Smooth muscle cell (in vitro differentiated cells): ENCODE measurements around the gene ROR1. TPM values are rescaled to one million over a fixed set of nuclear protein-coding genes. Genes with fewer than 3 reads are reported as not detected.
A peak's percentile ranks its signal among the peaks of the same experiment; 100 is the strongest.

ENCODE experiments used
- DNase-seq: peaks from one replicate; lab custom pipeline; 2025; ENCODE audit not compliant: unreplicated experiment; lab: John Stamatoyannopoulos, UW
- H2AFZ ChIP-seq: fragments of 200-600 bp; sonication (generic); 2 replicates; pipeline ENCODE4 v1.6.0; 2016; ENCODE audit warnings: antibody characterized with exemption, low read depth, mild to moderate bottlenecking
- H3F3A ChIP-seq: fragments of 200-600 bp; sonication (generic); 2 replicates; pipeline ENCODE4 v1.6.0; 2017; ENCODE audit warnings: antibody characterized with exemption, low read depth
- H3K27ac ChIP-seq: fragments of 200-600 bp; sonication (generic); 2 replicates; pipeline ENCODE4 v1.5.1; 2016; ENCODE audit warnings: low read depth, mild to moderate bottlenecking
- H3K27me3 ChIP-seq: fragments of 200-600 bp; sonication (generic); 2 replicates; pipeline ENCODE4 v1.6.1; 2016; ENCODE audit warnings: low read depth, mild to moderate bottlenecking
- H3K36me3 ChIP-seq: fragments of 200-600 bp; sonication (generic); 2 replicates; pipeline ENCODE4 v1.5.1; 2016; ENCODE audit warnings: low read depth
- H3K4me1 ChIP-seq: fragments of 200-600 bp; sonication (generic); 2 replicates; pipeline ENCODE4 v1.5.1; 2016; ENCODE audit warnings: low read depth
- H3K4me2 ChIP-seq: fragments of 200-600 bp; sonication (generic); 2 replicates; pipeline ENCODE4 v1.6.0; 2016; ENCODE audit warnings: mild to moderate bottlenecking
- H3K4me3 ChIP-seq: fragments of 200-600 bp; sonication (generic); 2 replicates; pipeline ENCODE4 v1.5.1; 2016; ENCODE audit warnings: mild to moderate bottlenecking
- H3K79me2 ChIP-seq: fragments of 200-600 bp; sonication (generic); 2 replicates; pipeline ENCODE4 v1.6.0; 2016; ENCODE audit warnings: low read depth, mild to moderate bottlenecking
- H3K9ac ChIP-seq: fragments of 200-600 bp; sonication (generic); 2 replicates; pipeline ENCODE4 v1.6.0; 2016; ENCODE audit warnings: low read depth
- H3K9me3 ChIP-seq: fragments of 200-600 bp; sonication (generic); replicated peaks from 2 replicates; pipeline ENCODE4 v1.5.1; 2016; ENCODE audit warnings: low read depth
- H4K20me1 ChIP-seq: fragments of 200-600 bp; sonication (generic); 2 replicates; pipeline ENCODE4 v1.6.0; 2016; ENCODE audit warnings: low read depth
- CTCF ChIP-seq: fragments of 200-600 bp; sonication (generic); IDR thresholded peaks from 2 replicates; pipeline ENCODE4 v1.5.1; 2017; ENCODE audit warnings: borderline replicate concordance, mild to moderate bottlenecking, antibody characterized with exemption; ENCODE audit not compliant: insufficient read depth, poor library complexity, severe bottlenecking
- WGBS: methylation state at CpG from one replicate; pipeline ENCODE4 v1.1.7; 2016; ENCODE audit warnings: low lambda C conversion rate; 5-methylcytosine and 5-hydroxymethylcytosine counted together
- polyA plus RNA-seq: library from polyadenylated mRNA; unstranded; fragments of >200 nt; fragmentation: Nextera tagmentation; extraction: Ambion mirVana; gene quantifications from 2 replicates; pipeline ENCODE4 v1.2.1, GENCODE V29; 2016
- total RNA-seq: library from RNA; depleted of rRNA; stranded (reverse); fragments of >200 nt; gene quantifications from 2 replicates; pipeline ENCODE4 v1.2.3, GENCODE V29; 2014

ROR1 gene
- total and polyA plus RNA-seq, 2 experiments from 2014 or later, result 3.3 to 7.2 TPM

DNA sequence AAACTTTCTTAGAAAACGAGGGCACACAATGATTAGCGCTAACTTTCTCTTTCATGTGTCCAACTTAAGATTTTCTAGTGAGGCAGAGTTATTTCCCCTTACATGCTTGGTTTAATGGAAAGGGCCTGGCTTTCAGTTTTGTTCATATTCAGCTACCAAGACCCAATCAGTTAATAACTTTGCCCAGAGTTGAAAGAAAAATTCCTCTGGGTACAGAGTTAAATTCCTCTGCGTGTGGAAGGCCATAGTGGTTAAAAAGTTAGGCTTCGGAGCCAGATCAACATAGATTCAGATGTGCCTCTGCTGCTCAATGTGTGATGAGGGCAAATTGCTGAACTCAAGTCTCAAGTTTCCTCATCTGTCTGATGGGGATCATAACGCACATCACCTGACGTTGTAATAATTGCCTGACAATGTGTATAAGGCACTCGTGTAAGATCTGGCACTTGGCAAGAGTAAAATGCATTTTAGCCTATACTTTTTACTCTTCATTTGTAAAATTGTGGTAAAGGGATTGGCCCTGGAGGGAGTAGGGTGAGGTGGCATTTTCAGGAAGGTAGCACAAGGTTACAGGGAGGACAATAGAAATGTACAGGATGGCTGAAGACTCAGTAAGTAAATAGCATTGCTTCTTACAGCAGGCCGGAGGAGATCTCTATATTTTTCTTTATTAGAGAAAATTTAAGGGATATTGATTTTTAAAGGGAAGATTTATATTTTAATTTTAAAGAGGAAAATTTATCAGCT is 103.4 kb downstream of the ROR1 start:
- no peak for DNase-seq
- Histone ChIP-seq H3K36me3 (no peaks in the 10 kb centered on the region), H3K9ac (no peak overlapping the region), H4K20me1 (no peaks in the 10 kb centered on the region), H3K27me3 (no peaks in the 10 kb centered on the region), H3K9me3 (no peaks in the 10 kb centered on the region), H2AFZ (no peak overlapping the region), H3K79me2 (peaks cover 15% of the 10 kb centered on the region), H3K4me1 (peaks cover 35% of the 10 kb centered on the region), H3K4me2 (no peak overlapping the region), H3F3A (peaks cover 9% of the 10 kb centered on the region), H3K27ac (peak overlapping the region; percentile 31), H3K4me3 (no peak overlapping the region)
- WGBS, result 82% methylated on average over 8 of the region's 8 CpGs
- TF ChIP-seq CTCF, result no peak

DNA sequence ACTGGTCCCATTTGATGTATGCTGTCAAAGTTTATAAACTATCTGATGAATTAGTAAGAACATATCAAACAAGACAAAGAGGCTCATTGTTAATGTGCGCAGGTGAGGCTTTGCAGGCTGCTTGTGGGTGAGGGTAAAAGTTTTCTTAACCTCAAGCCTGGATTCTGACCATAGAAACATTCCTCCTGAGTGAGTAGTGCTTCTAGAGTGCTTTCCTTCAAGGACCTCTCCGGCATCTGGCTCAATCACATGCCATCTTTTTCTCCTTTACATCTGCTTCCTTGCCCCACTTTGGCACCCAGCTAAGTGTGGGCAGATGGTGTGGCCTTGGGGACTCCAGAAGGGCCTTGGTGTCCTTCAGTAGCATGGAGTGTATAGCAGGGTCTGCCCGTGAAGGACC is 104.0 kb downstream of the ROR1 start:
- H3F3A ChIP-seq, result peaks cover 9% of the 10 kb centered on the region
- H3K4me1 ChIP-seq, result peaks cover 35% of the 10 kb centered on the region
- H3K4me3 ChIP-seq, result no peak overlapping the region
- peaks cover 15% of the 10 kb centered on the region for H3K79me2 ChIP-seq
- no peak overlapping the region for H3K4me2 ChIP-seq
- H3K27ac ChIP-seq, result peak overlapping the region; percentile 31
- H4K20me1 ChIP-seq, result no peaks in the 10 kb centered on the region
- H3K9ac ChIP-seq, result no peak overlapping the region
- TF ChIP-seq CTCF, result no peak
- no peaks in the 10 kb centered on the region for H3K27me3 ChIP-seq
- DNase-seq, result no peak
- H3K36me3 ChIP-seq, result no peaks in the 10 kb centered on the region
- H3K9me3 ChIP-seq, result no peaks in the 10 kb centered on the region
- WGBS, result 69% methylated on average over 3 of the region's 3 CpGs
- H2AFZ ChIP-seq, result no peak overlapping the region

DNA sequence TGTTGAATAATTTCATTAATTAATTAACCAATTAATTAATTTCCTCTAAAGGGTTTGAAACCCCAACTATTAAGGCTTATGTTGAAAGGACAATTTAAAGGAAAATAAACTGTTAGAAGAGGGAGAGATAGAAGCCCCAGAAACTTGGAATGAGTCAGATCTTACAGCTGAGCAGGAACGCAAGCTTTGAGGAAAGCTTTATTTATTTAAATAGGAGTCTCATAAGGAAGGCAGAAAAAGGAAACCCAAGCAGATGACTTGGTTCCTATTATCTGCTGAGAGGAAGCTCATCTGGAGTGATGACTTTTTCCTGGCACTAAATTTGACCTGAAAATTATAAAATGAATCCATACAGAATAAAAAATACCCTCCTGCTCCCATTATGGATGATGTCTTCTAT is 105.1 kb downstream of the ROR1 start:
- WGBS, result 0% methylated on average over 1 of the region's 1 CpG
- Histone ChIP-seq H3K4me2 (no peak overlapping the region), H3F3A (peaks cover 7% of the 10 kb centered on the region), H2AFZ (no peak overlapping the region), H3K9me3 (no peaks in the 10 kb centered on the region), H3K4me1 (peaks cover 34% of the 10 kb centered on the region), H3K9ac (no peak overlapping the region), H3K79me2 (peaks cover 15% of the 10 kb centered on the region), H3K27me3 (no peaks in the 10 kb centered on the region), H3K36me3 (no peaks in the 10 kb centered on the region), H3K4me3 (no peak overlapping the region), H3K27ac (peak overlapping the region; percentile 31), H4K20me1 (no peaks in the 10 kb centered on the region)
- no peak for DNase-seq
- no peak for TF ChIP-seq CTCF
